Hepatocyte (in vitro differentiated cells): ENCODE measurements around the gene AP2A1. TPM values are rescaled to one million over a fixed set of nuclear protein-coding genes. Genes with fewer than 3 reads are reported as not detected.

ENCODE experiments used
- DNase-seq: peaks from one replicate; pipeline ENCODE4 v3.0.0-alpha.2; 2016; ENCODE audit warnings: low spot score
- H2AFZ ChIP-seq: fragments of 200-600 bp; sonication (generic); 2 replicates; pipeline ENCODE4 v1.6.0; 2016; ENCODE audit warnings: antibody characterized with exemption, mild to moderate bottlenecking
- H3K27ac ChIP-seq: fragments of 200-600 bp; sonication (generic); 2 replicates; pipeline ENCODE4 v1.5.1; 2016; ENCODE audit warnings: mild to moderate bottlenecking
- H3K27me3 ChIP-seq: fragments of 200-600 bp; sonication (generic); 2 replicates; pipeline ENCODE4 v1.6.1; 2016
- H3K36me3 ChIP-seq: fragments of 200-600 bp; sonication (generic); replicated peaks from 2 replicates; pipeline ENCODE4 v1.5.1; 2016; ENCODE audit warnings: low read depth; ENCODE audit not compliant: insufficient read depth
- H3K4me1 ChIP-seq: fragments of 200-600 bp; sonication (generic); 2 replicates; pipeline ENCODE4 v1.5.1; 2016; ENCODE audit warnings: mild to moderate bottlenecking, moderate library complexity; ENCODE audit not compliant: insufficient read depth
- H3K4me2 ChIP-seq: fragments of 200-600 bp; sonication (generic); 2 replicates; pipeline ENCODE4 v1.6.0; 2016
- H3K4me3 ChIP-seq: fragments of 200-600 bp; sonication (generic); 2 replicates; pipeline ENCODE4 v1.5.1; 2016; ENCODE audit warnings: mild to moderate bottlenecking
- H3K79me2 ChIP-seq: fragments of 200-600 bp; sonication (generic); 2 replicates; pipeline ENCODE4 v1.6.0; 2017; ENCODE audit warnings: mild to moderate bottlenecking
- H3K9me2 ChIP-seq: fragments of 200-600 bp; sonication (generic); replicated peaks from 2 replicates; pipeline ENCODE4 v1.6.0; 2017; ENCODE audit warnings: mild to moderate bottlenecking; ENCODE audit not compliant: insufficient read depth
- H3K9me3 ChIP-seq: fragments of 200-600 bp; sonication (generic); 2 replicates; pipeline ENCODE4 v1.5.1; 2016; ENCODE audit warnings: low read depth, mild to moderate bottlenecking
- H4K20me1 ChIP-seq: fragments of 200-600 bp; sonication (generic); 2 replicates; pipeline ENCODE4 v1.6.0; 2016; ENCODE audit warnings: mild to moderate bottlenecking; ENCODE audit not compliant: insufficient read depth, poor library complexity, severe bottlenecking
- CTCF ChIP-seq: fragments of 200-600 bp; sonication (generic); IDR thresholded peaks from 2 replicates; pipeline ENCODE4 v1.5.1; 2016; ENCODE audit warnings: antibody characterized with exemption, mild to moderate bottlenecking; ENCODE audit not compliant: poor library complexity
- EZH2 ChIP-seq: fragments of 200-600 bp; sonication (generic); IDR thresholded peaks from 2 replicates; pipeline ENCODE4 v1.6.1; 2016; ENCODE audit warnings: antibody characterized with exemption, mild to moderate bottlenecking, borderline replicate concordance
- EZH2phosphoT487 ChIP-seq: fragments of 200-600 bp; sonication (generic); IDR thresholded peaks from one replicate; pipeline ENCODE4 v1.6.1; 2018; ENCODE audit warnings: antibody characterized with exemption, mild to moderate bottlenecking, low read depth, moderate library complexity; ENCODE audit not compliant: unreplicated experiment, severe bottlenecking
- WGBS: methylation state at CpG from one replicate; pipeline ENCODE4 v1.1.6; 2016; ENCODE audit warnings: low lambda C conversion rate; ENCODE audit errors: missing lambda C conversion rate; 5-methylcytosine and 5-hydroxymethylcytosine counted together
- polyA plus RNA-seq: library from polyadenylated mRNA; unstranded; fragments of >200 nt; fragmentation: Nextera tagmentation; extraction: Ambion mirVana; gene quantifications from 2 replicates; pipeline ENCODE4 v1.2.1, GENCODE V29; 2016
- total RNA-seq: library from RNA; depleted of rRNA; stranded (reverse); fragments of >200 nt; gene quantifications from 2 replicates; pipeline ENCODE4 v1.2.3, GENCODE V29; 2014

The AP2A1 gene
- total and polyA plus RNA-seq, 2 experiments from 2014 or later, result 62.1 to 64.8 TPM

- H3K79me2 ChIP-seq, result no peaks in the 10 kb centered on the region
- no peak overlapping the region for H3K4me2 ChIP-seq
- no peak overlapping the region for H2AFZ ChIP-seq
- H3K27me3 ChIP-seq, result no peaks in the 10 kb centered on the region
- H3K27ac ChIP-seq, result no peak overlapping the region
- H3K4me1 ChIP-seq, result no peaks in the 10 kb centered on the region
- no peaks in the 10 kb centered on the region for H3K9me3 ChIP-seq
- H3K4me3 ChIP-seq, result no peak overlapping the region
- no peak for TF ChIP-seq EZH2
- TF ChIP-seq EZH2phosphoT487, result no peak
- no peak for TF ChIP-seq CTCF
- no peaks in the 10 kb centered on the region for H3K9me2 ChIP-seq
- H3K36me3 ChIP-seq, result no peaks in the 10 kb centered on the region
- 95% methylated on average over 17 of the region's 17 CpGs for WGBS
- DNase-seq, result no peak
- H4K20me1 ChIP-seq, result no peaks in the 10 kb centered on the region
Measured at GRCh38 chr19:49840736-49841249, 74.0 kb downstream of the AP2A1 start.

GRCh38 chr19:49843265-49843664 is 76.5 kb downstream of the AP2A1 start:
- TF ChIP-seq EZH2phosphoT487 (no peak), CTCF (no peak), EZH2 (no peak)
- 100% methylated on average over 3 of the region's 3 CpGs for WGBS
- Histone ChIP-seq H4K20me1 (no peaks in the 10 kb centered on the region), H3K27me3 (no peaks in the 10 kb centered on the region), H2AFZ (no peak overlapping the region), H3K4me3 (no peak overlapping the region), H3K27ac (no peak overlapping the region), H3K36me3 (no peaks in the 10 kb centered on the region), H3K9me2 (no peaks in the 10 kb centered on the region), H3K4me1 (no peaks in the 10 kb centered on the region), H3K79me2 (no peaks in the 10 kb centered on the region), H3K9me3 (no peaks in the 10 kb centered on the region), H3K4me2 (no peak overlapping the region)
- DNase-seq, result no peak

GRCh38 chr19:49844138-49845095 is 77.6 kb downstream of the AP2A1 start:
- Histone ChIP-seq H2AFZ (no peak overlapping the region), H3K27ac (no peak overlapping the region), H3K9me3 (no peaks in the 10 kb centered on the region), H3K9me2 (no peaks in the 10 kb centered on the region), H3K36me3 (no peaks in the 10 kb centered on the region), H3K4me1 (no peaks in the 10 kb centered on the region), H4K20me1 (no peaks in the 10 kb centered on the region), H3K4me3 (no peak overlapping the region), H3K4me2 (no peak overlapping the region), H3K27me3 (no peaks in the 10 kb centered on the region), H3K79me2 (peaks cover 9% of the 10 kb centered on the region)
- no peak for TF ChIP-seq EZH2
- no peak for TF ChIP-seq EZH2phosphoT487
- TF ChIP-seq CTCF, result no peak
- WGBS, result 89% methylated on average over 18 of the region's 18 CpGs
- DNase-seq, result no peak
